Activated CD4-positive, alpha-beta T cell treated with anti-CD3 and anti-CD28 coated beads, Interleukin-2, amount 10 ng/mL, durations not matched to agents 7 days and 5 days (primary cell): Measurements from ENCODE around the gene OCSTAMP. TPM values are rescaled to one million over a fixed set of nuclear protein-coding genes. Genes with fewer than 3 reads are reported as not detected.

Experiments used
- CTCF ChIA-PET: fragments of 350-600 bp; sonication (Branson Sonifier 250); formaldehyde crosslinking; loops from one replicate; lab custom pipeline; 2021; ENCODE audit warnings: antibody characterized with exemption; lab: Charles Lee
- POLR2A ChIA-PET: fragments of 350-600 bp; sonication (Branson Sonifier 250); formaldehyde crosslinking; loops from one replicate; lab custom pipeline; 2021; ENCODE audit warnings: antibody characterized with exemption; lab: Charles Lee
- DNase-seq: peaks from one replicate; pipeline ENCODE4 v3.0.0-alpha.2; 2020
- H3K27ac Mint-ChIP-seq: one replicate; pipeline ENCODE4 v1.8.0; 2021; ENCODE audit warnings: mild to moderate bottlenecking, moderate library complexity, mixed read lengths
- H3K27me3 Mint-ChIP-seq: one replicate; pipeline ENCODE4 v1.8.0; 2021; ENCODE audit warnings: mixed read lengths
- H3K36me3 Mint-ChIP-seq: one replicate; pipeline ENCODE4 v1.8.0; 2021; ENCODE audit warnings: low read depth, mixed read lengths
- H3K4me1 Mint-ChIP-seq: one replicate; pipeline ENCODE4 v1.8.0; 2021; ENCODE audit warnings: mixed read lengths
- H3K4me3 Mint-ChIP-seq: one replicate; pipeline ENCODE4 v1.8.0; 2021; ENCODE audit warnings: mild to moderate bottlenecking, moderate library complexity, mixed read lengths
- H3K9me3 Mint-ChIP-seq: one replicate; pipeline ENCODE4 v1.8.0; 2021; ENCODE audit warnings: mixed read lengths
- total RNA-seq, 2 experiments: library from RNA; stranded (reverse); gene quantifications; one replicate each; pipeline ENCODE4 v1.2.3, GENCODE V29; 2021

Gene OCSTAMP
- total RNA-seq, 2 experiments from 2014 or later, result not detected

- CTCF ChIA-PET, result interaction anchor here (1.1 to 1.3 kb wide), 3 partner anchors 10 to 27 kb away, joined by 3 to 6 read pairs (median 4); no protein-coding TSS in a partner anchor
Observed at GRCh38 chr20:46520540-46520939, 29.9 kb downstream of the OCSTAMP start.

DNA sequence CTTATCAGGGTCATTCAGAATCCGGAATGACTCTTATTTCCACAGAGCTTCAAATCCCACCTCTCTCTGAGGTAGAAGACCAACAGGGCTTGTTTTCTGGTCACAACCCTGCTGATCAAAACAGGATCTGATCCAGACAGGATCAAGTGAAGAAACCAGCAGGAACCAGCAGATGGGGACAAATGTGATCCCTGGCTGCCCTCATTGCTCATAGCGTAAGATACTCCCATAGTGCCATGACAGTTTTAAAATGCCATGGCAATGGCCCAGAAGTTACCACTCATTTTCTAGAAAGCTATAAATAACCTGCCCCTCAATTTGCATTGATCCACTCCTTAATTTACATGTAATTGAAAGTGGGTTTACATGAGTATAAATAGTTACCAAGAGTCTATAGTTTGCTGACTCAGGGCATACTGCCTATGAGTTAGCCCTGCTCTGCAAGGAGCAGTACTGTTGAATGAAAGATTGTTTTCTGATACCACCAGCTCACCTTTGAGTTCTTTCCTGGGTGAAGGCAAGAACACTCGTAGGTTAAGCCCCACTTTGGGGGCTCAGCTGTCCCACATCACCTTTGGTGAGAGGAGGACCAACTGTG, 30.9 kb downstream of the OCSTAMP start:
- POLR2A ChIA-PET, result no interaction called here
- H3K4me1 Mint-ChIP-seq, result no peaks in the 10 kb centered on the region
- no peak for DNase-seq
- no peak overlapping the region for H3K4me3 Mint-ChIP-seq
- no peaks in the 10 kb centered on the region for H3K9me3 Mint-ChIP-seq
- H3K27me3 Mint-ChIP-seq, result peaks cover 23% of the 10 kb centered on the region
- H3K27ac Mint-ChIP-seq, result no peak overlapping the region
- CTCF ChIA-PET, result interaction anchor here (0.6 to 1.3 kb wide), 3 partner anchors 9 to 191 kb away, joined by 3 to 4 read pairs (median 4); no protein-coding TSS in a partner anchor
- H3K36me3 Mint-ChIP-seq, result no peaks in the 10 kb centered on the region

More at GRCh38 chr20:46520540-46520939, 29.9 kb downstream of the OCSTAMP start:
- Mint-ChIP-seq H3K27me3 (peaks cover 25% of the 10 kb centered on the region), H3K4me1 (no peaks in the 10 kb centered on the region), H3K4me3 (no peak overlapping the region), H3K36me3 (no peaks in the 10 kb centered on the region), H3K9me3 (no peaks in the 10 kb centered on the region), H3K27ac (no peak overlapping the region)
- POLR2A ChIA-PET, result no interaction called here
- DNase-seq, result no peak

- ChIA-PET CTCF (interaction anchor here (0.9 to 1.5 kb wide), 6 partner anchors 9 to 164 kb away, joined by 3 to 6 read pairs (median 3); partner anchors contain the start of gene OCSTAMP), POLR2A (interaction anchor here (0.6 kb wide), 2 partner anchors 45 to 395 kb away, joined by 3 read pairs; no protein-coding TSS in a partner anchor)
- Mint-ChIP-seq H3K9me3 (peaks cover 10% of the 10 kb centered on the region), H3K27ac (peak within 1 kb of the TSS; percentile 52), H3K36me3 (peaks cover 9% of the 10 kb centered on the region), H3K4me3 (peak within 1 kb of the TSS; percentile 71), H3K4me1 (peaks cover 15% of the 10 kb centered on the region), H3K27me3 (peaks cover 19% of the 10 kb centered on the region)
- DNase-seq, result peak; percentile 15
Observed at GRCh38 chr20:46512943-46513844, 37.3 kb downstream of the OCSTAMP start, which contains the start of gene ZNF334. TSS of gene ZNF334 (minus strand) at chr20:46513559. CDS start at chr20:46512102, 1,457 bp downstream.

DNA sequence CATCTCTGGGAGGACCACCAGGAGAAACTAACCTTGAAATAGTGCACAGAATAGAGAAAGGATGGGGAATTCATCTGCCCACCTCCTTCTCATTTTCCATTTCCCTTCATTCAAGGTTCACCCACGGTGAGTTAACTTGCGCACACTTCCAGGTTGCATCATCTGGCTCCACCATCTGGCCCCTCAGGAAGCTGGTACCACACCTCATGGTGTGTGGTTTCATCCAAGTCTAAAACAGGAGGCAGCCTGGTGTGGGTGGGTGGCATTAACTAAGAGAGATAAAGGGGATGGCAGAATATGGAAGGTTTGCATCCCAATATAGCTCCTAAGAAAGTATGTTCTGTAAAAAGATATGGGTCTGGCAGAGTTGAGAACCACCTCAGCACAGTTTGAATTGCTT, 40.9 kb downstream of the OCSTAMP start:
- DNase-seq, result no peak
- peaks cover 9% of the 10 kb centered on the region for H3K36me3 Mint-ChIP-seq
- H3K4me1 Mint-ChIP-seq, result peaks cover 15% of the 10 kb centered on the region
- no peak overlapping the region for H3K27ac Mint-ChIP-seq
- CTCF ChIA-PET, result interaction anchor here (0.8 to 1.2 kb wide), 3 partner anchors 12 to 229 kb away, joined by 3 to 4 read pairs (median 3); partner anchors contain the start of gene OCSTAMP
- peaks cover 5% of the 10 kb centered on the region for H3K27me3 Mint-ChIP-seq
- H3K4me3 Mint-ChIP-seq, result no peak overlapping the region
- peaks cover 14% of the 10 kb centered on the region for H3K9me3 Mint-ChIP-seq
- POLR2A ChIA-PET, result no interaction called here

DNA sequence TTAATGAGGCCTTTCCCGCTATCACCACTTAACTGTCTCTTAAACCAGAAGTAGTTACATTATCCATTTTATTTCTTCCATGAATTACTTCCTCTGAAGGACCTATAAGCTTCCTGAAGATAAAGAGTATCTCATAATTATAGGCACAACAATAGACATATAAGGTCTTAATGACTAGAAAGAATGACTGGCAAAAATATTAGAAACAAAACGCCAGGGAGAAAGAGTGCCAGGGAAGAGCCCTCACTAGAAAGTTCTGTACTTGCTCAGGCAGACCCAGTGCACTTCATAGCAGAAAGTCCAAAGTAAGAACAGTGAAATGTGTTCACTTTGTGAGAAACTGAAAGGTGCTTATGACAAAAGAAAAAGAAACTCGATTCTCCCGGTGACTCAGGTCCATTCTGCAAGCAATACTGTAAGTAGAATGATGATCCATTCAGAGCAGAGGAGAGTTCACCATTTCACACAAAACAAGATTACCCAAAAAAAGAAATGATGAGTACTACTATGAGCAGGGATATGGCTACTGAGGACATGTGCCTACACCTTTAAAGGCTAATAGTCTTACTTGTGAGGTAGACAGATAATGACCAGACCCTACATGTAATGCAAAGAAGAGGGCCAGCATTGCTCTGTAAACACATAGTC, 42.6 kb downstream of the OCSTAMP start:
- Mint-ChIP-seq H3K36me3 (peaks cover 17% of the 10 kb centered on the region), H3K27ac (no peak overlapping the region), H3K4me1 (peaks cover 6% of the 10 kb centered on the region), H3K9me3 (peaks cover 26% of the 10 kb centered on the region), H3K27me3 (peaks cover 5% of the 10 kb centered on the region), H3K4me3 (no peak overlapping the region)
- ChIA-PET CTCF (no interaction called here), POLR2A (no interaction called here)
- no peak for DNase-seq

- DNase-seq, result no peak
- Mint-ChIP-seq H3K36me3 (peaks cover 26% of the 10 kb centered on the region), H3K9me3 (peaks cover 42% of the 10 kb centered on the region), H3K27ac (no peak overlapping the region), H3K4me1 (peaks cover 2% of the 10 kb centered on the region), H3K4me3 (no peak overlapping the region), H3K27me3 (peaks cover 5% of the 10 kb centered on the region)
- ChIA-PET CTCF (interaction anchor here (1.2 to 1.7 kb wide), 2 partner anchors 8 to 175 kb away, joined by 3 to 5 read pairs; no protein-coding TSS in a partner anchor), POLR2A (no interaction called here)
Observed at GRCh38 chr20:46505506-46505905, 44.9 kb downstream of the OCSTAMP start.

DNA sequence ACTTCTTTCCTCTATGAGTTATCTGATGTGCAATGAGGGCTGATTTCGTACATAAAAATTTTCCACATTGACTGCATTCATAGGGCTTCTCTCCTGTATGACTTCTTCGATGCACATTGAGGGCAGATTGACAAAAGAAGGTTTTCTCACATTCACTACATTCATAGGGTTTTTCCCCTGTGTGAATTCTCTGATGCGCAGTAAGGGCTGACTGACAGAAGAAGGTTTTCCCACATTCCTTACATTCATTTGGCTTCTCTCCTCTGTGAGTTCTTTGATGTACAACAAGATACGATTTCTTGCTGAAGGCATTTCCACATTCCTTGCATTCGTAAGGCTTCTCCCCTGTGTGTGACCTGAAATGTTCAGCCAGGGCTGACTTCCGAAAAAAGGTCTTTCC, 48.5 kb downstream of the OCSTAMP start:
- no peak overlapping the region for H3K27ac Mint-ChIP-seq
- H3K4me3 Mint-ChIP-seq, result no peak overlapping the region
- DNase-seq, result no peak
- peaks cover 20% of the 10 kb centered on the region for H3K36me3 Mint-ChIP-seq
- POLR2A ChIA-PET, result no interaction called here
- CTCF ChIA-PET, result no interaction called here
- peaks cover 43% of the 10 kb centered on the region for H3K9me3 Mint-ChIP-seq
- H3K27me3 Mint-ChIP-seq, result no peaks in the 10 kb centered on the region
- no peaks in the 10 kb centered on the region for H3K4me1 Mint-ChIP-seq

- Mint-ChIP-seq H3K27ac (no peak overlapping the region), H3K4me3 (no peak overlapping the region)
- POLR2A ChIA-PET, result no interaction called here
Observed at GRCh38 chr20:46501337-46501942, 49.0 kb downstream of the OCSTAMP start.

GRCh38 chr20:46494077-46494476, 56.4 kb downstream of the OCSTAMP start:
- CTCF ChIA-PET, result interaction anchor here (1.0 to 1.4 kb wide), 2 partner anchors 27 to 108 kb away, joined by 3 to 6 read pairs; no protein-coding TSS in a partner anchor
- Mint-ChIP-seq H3K4me1 (no peaks in the 10 kb centered on the region), H3K9me3 (no peaks in the 10 kb centered on the region), H3K36me3 (no peaks in the 10 kb centered on the region), H3K27me3 (peaks cover 24% of the 10 kb centered on the region), H3K27ac (no peak overlapping the region), H3K4me3 (no peak overlapping the region)
- POLR2A ChIA-PET, result no interaction called here
- no peak for DNase-seq

More at GRCh38 chr20:46501337-46501942, 49.0 kb downstream of the OCSTAMP start:
- DNase-seq, result no peak
- H3K27me3 Mint-ChIP-seq, result no peaks in the 10 kb centered on the region
- H3K36me3 Mint-ChIP-seq, result peaks cover 20% of the 10 kb centered on the region
- no peaks in the 10 kb centered on the region for H3K4me1 Mint-ChIP-seq
- peaks cover 43% of the 10 kb centered on the region for H3K9me3 Mint-ChIP-seq
- CTCF ChIA-PET, result no interaction called here

DNA sequence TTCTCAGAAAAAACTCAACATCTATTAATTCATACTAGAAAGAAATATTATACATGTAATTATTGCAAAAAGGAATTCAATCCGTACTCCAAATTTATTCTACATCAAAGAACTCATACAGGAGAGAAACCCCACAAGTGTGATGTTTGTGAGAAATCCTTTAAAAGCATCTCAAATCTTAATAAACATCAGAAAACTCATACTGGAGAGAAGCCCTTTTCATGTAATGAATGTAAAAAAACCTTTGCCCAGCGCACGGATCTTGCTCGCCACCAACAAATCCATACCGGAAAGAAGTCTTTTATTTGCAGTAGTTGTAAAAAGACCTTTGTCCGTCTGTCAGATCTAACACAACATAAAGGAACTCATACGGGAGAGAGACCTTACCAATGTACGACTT, 59.1 kb downstream of the OCSTAMP start:
- DNase-seq, result no peak
- H3K27ac Mint-ChIP-seq, result no peak overlapping the region
- POLR2A ChIA-PET, result no interaction called here
- no peaks in the 10 kb centered on the region for H3K4me1 Mint-ChIP-seq
- peaks cover 40% of the 10 kb centered on the region for H3K27me3 Mint-ChIP-seq
- H3K4me3 Mint-ChIP-seq, result no peak overlapping the region
- CTCF ChIA-PET, result no interaction called here
- H3K9me3 Mint-ChIP-seq, result no peaks in the 10 kb centered on the region
- no peaks in the 10 kb centered on the region for H3K36me3 Mint-ChIP-seq
